Kidney capillary endothelial cell (primary cell): Measurements from ENCODE around the gene GPR153.

Experiments used
- DNase-seq: peaks from one replicate; pipeline ENCODE4 v3.0.0-alpha.2; 2018; ENCODE audit warnings: low spot score

GPR153 gene

DNA sequence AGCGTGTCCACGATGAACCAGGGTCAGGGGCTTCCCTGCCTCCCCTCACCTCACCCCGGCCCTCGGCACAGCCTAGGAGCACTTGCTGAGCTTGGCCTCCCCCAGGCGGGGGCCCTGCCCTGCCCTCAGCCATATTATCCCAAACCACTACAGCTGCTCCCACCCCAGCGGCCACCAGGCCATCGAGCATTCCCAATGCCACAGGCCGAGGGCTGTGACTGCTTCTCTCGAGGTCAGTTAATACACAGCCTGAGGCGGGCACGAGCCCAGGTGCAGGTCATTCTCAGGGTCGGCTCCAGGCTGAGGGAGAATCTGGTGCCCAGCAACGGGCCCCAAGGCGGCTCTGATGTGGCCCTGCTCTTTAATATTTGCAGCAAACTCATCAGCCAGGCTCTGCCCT lies 8.4 kb upstream of the GPR153 start:
- no peak for DNase-seq

GRCh38 chr1:6268415-6268814 lies 7.5 kb upstream of the GPR153 start:
- no peak for DNase-seq

DNA sequence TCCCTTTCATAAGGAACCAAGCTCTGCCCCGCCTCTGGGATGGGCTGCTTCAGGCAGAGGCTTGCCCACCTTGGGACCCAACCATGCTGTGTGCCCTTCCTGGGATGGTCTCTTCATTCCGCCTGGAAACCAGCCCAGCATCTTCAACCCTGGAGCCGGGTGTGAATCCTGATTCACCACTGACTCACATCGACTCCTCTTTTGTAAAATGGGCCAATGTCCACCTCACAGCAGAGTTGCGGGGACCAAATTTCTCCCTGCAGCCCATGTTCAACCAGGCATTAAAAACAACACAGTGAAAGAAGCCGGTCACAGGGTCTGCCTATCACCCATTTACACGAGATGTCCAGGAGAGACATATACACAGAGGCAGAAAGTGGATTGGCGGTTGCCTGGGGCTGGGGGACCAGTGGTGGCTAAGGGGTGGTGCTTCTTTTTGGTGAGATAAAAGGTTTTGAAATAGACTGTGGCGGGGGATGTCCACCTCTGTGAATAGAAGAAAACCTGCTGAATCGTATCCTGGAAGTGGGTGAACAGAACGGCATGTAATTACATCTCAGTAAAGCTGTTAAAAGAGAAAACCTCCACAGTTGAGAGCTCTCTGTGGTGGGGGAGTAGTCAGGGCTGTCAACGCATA lies 6.9 kb upstream of the GPR153 start:
- DNase-seq = no peak

DNA sequence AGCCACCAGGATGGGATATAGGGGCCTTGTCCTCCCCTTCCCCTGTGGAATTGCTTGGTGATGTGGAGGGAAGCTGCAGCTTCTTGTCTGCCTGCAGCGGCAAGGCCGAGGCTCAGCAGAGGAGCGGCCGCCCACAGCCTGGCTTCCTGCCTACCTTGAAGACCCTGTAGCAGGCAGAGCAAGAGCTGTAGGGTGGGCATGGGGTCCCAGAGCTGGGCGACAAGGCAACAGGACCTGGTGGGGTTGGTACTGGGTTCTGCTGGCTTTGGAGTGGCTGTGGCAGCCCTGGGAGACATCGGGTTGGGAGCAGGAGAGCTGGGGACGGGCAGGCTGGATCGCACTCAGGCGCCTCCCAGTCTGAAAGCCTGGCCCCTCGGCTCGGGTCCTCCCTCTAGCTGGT lies 5.7 kb upstream of the GPR153 start:
- DNase-seq = no peak

- no peak for DNase-seq
Measured at GRCh38 chr1:6265151-6265550, 4.3 kb upstream of the GPR153 start.

DNA sequence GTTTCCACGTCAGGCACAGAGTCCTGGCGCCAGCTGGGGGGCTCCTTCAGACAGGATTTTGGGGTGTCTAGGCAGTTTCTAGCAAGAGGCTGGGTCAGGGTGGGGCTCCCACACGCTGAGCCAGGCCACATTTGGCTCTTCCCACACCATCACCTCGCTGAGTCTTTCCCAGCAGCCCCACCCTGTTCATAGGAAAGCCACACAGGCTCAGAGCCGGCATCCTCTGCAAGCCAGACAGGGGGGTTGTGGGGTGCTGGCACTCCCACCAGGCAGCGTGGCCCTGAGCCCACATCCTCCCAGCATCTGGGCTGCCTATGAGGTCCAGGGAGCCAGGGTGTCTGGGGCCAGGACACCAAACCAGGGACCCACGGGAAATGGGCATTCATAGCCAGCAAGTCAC lies 2.8 kb upstream of the GPR153 start:
- DNase-seq = no peak

- DNase-seq = no peak
Measured at GRCh38 chr1:6262555-6263420, 1.9 kb upstream of the GPR153 start.

DNA sequence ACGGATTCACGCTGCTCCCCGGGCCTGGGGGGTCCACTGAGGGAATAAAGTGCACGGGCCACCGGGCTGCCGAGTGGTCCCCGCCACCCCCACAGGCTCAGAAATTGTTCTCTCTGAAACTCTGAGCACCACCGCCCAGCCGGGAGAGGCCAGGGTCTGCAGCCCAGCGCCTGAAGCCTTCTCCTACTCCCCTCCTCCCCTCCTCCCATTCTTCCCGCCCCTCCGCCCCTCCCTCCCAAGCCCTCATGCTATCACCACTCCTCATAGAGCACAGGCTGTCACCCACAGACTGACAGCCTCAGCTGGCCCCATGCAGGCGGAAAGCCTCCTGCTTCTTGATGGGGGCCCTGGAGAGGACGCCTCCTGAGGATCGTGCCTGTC lies 707 bp upstream of the GPR153 start:
- no peak for DNase-seq

GRCh38 chr1:6260433-6260934 lies 414 bp downstream of the GPR153 start:
- DNase-seq = no peak

- no peak for DNase-seq
Measured at GRCh38 chr1:6259491-6260362, 1.2 kb downstream of the GPR153 start.

GRCh38 chr1:6258675-6259074 lies 2.2 kb downstream of the GPR153 start:
- no peak for DNase-seq

- DNase-seq = peak; percentile 48
Measured at GRCh38 chr1:6257541-6258069, 3.3 kb downstream of the GPR153 start.

GRCh38 chr1:6256645-6257044 lies 4.3 kb downstream of the GPR153 start:
- no peak for DNase-seq

- DNase-seq = no peak
Measured at GRCh38 chr1:6254691-6255090, 6.2 kb downstream of the GPR153 start.

- DNase-seq = no peak
Measured at GRCh38 chr1:6253380-6253779, 7.5 kb downstream of the GPR153 start.

GRCh38 chr1:6252374-6252710 lies 8.6 kb downstream of the GPR153 start:
- no peak for DNase-seq

GRCh38 chr1:6251681-6252373 lies 9.1 kb downstream of the GPR153 start:
- no peak for DNase-seq

DNA sequence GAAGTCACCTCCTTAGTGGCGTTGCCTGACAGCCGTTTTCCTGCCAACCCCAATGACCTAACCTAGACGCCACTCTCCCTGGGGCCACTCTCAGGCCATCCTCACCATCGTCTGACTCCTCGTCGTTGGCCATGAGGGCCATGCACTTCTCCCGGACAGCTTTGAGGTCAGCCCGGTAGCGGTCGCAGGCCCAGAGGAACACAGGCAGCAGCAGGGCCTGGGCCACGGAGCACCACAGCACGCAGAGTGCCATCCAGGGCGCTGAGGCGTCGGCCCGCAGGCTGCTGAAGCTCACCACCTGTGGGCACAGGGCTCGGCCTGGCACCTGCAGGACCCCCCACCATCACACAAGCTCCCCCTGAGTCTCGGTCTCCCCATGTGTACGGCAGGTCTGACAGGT lies 9.7 kb downstream of the GPR153 start:
- DNase-seq = no peak

- DNase-seq = no peak
Measured at GRCh38 chr1:6249739-6250689, 10.9 kb downstream of the GPR153 start.

GRCh38 chr1:6248932-6249738 lies 11.8 kb downstream of the GPR153 start:
- no peak for DNase-seq
